HepG2 (cell line): ENCODE data around the gene NBEAL2. TPM values are rescaled to one million over a fixed set of nuclear protein-coding genes. Genes with fewer than 3 reads are reported as not detected.
A peak's percentile ranks its signal among the peaks of the same experiment; 100 is the strongest.

Experiments
- ARNT2 ChIP-seq: sonication (generic); formaldehyde crosslinking; IDR thresholded peaks from 2 replicates; pipeline ENCODE4 v1.8.0; 2022; ENCODE audit warnings: mild to moderate bottlenecking, low read depth, missing genetic modification reagents, moderate library complexity
- CCAR2 ChIP-seq: fragments of 200-400 bp; formaldehyde crosslinking; optimal IDR thresholded peaks from 2 replicates; pipeline ENCODE3; 2018; ENCODE audit warnings: low read depth, mild to moderate bottlenecking, low read length, moderate library complexity
- CHCHD3 ChIP-seq: sonication (generic); formaldehyde crosslinking; IDR thresholded peaks from 2 replicates; pipeline ENCODE4 v1.8.0; 2022; ENCODE audit warnings: mild to moderate bottlenecking, missing genetic modification reagents, moderate library complexity
- GZF1 ChIP-seq: sonication (generic); formaldehyde crosslinking; IDR thresholded peaks from 2 replicates; pipeline ENCODE4 v1.5.1; 2020; ENCODE audit warnings: mild to moderate bottlenecking, missing genetic modification reagents
- HNRNPUL1 ChIP-seq: fragments of 200-400 bp; formaldehyde crosslinking; IDR thresholded peaks from 2 replicates; pipeline ENCODE4 v1.6.1; 2017; ENCODE audit warnings: low read depth, mild to moderate bottlenecking, low read length, moderate library complexity
- MAZ ChIP-seq, 2 experiments: sonication (generic) in 1 of 2; formaldehyde crosslinking in 1 of 2; IDR thresholded peaks; 2 replicates each; pipeline versions ENCODE4 v1.5.0 to v1.6.1; 2012 to 2020; ENCODE audit warnings: low read depth in 2 of 2, mild to moderate bottlenecking in 2 of 2, borderline replicate concordance in 1 of 2, improper control_type of control experiment in 1 of 2, low read length in 1 of 2, missing genetic modification reagents in 1 of 2, moderate library complexity in 1 of 2
- MXI1 ChIP-seq: IDR thresholded peaks from 3 replicates; pipeline ENCODE4 v1.6.1; 2012; ENCODE audit warnings: low read depth, low read length, inconsistent platforms, borderline replicate concordance
- PLRG1 ChIP-seq: fragments of 450-650 bp; conservative IDR thresholded peaks from 2 replicates; pipeline ENCODE4 v1.6.1; 2016
- PPARG ChIP-seq: conservative IDR thresholded peaks from 2 replicates; pipeline ENCODE4 v1.6.1; 2016; ENCODE audit warnings: missing biosample characterization, missing genetic modification reagents
- RBM22 ChIP-seq: fragments of 200-400 bp; formaldehyde crosslinking; optimal IDR thresholded peaks from 2 replicates; pipeline ENCODE3; 2017; ENCODE audit warnings: mild to moderate bottlenecking, low read length, moderate library complexity
- REXO4 ChIP-seq: sonication (generic); formaldehyde crosslinking; IDR thresholded peaks from 2 replicates; pipeline ENCODE4 v1.8.0; 2022; ENCODE audit warnings: missing genetic modification reagents, mild to moderate bottlenecking, borderline replicate concordance
- RORA ChIP-seq: sonication (generic); formaldehyde crosslinking; IDR thresholded peaks from 2 replicates; pipeline ENCODE4 v1.5.0; 2020; ENCODE audit warnings: mild to moderate bottlenecking, missing genetic modification reagents, moderate library complexity
- TCF7 ChIP-seq: sonication (generic); IDR thresholded peaks from 2 replicates; pipeline ENCODE4 v1.6.1; 2016; ENCODE audit warnings: antibody characterized with exemption, low read depth
- TEAD2 ChIP-seq: sonication (generic); formaldehyde crosslinking; IDR thresholded peaks from 2 replicates; pipeline ENCODE4 v1.9.0; 2021; ENCODE audit warnings: missing genetic modification reagents
- TEAD3 ChIP-seq: optimal IDR thresholded peaks from 2 replicates; pipeline ENCODE3; 2016; ENCODE audit warnings: borderline replicate concordance
- ZFP36L2 ChIP-seq: sonication (generic); formaldehyde crosslinking; IDR thresholded peaks from 2 replicates; pipeline ENCODE4 v1.4.0; 2020; ENCODE audit warnings: missing genetic modification reagents
- ZKSCAN5 ChIP-seq: sonication (generic); formaldehyde crosslinking; IDR thresholded peaks from 2 replicates; pipeline ENCODE4 v1.5.1; 2020; ENCODE audit warnings: mild to moderate bottlenecking, missing genetic modification reagents
- ZNF776 ChIP-seq: sonication (generic); formaldehyde crosslinking; IDR thresholded peaks from 2 replicates; pipeline ENCODE4 v1.4.0; 2020; ENCODE audit warnings: mild to moderate bottlenecking, missing genetic modification reagents
- ZNF839 ChIP-seq: sonication (generic); formaldehyde crosslinking; IDR thresholded peaks from 2 replicates; pipeline ENCODE4 v1.4.0; 2020; ENCODE audit warnings: missing genetic modification reagents, mild to moderate bottlenecking, borderline replicate concordance
- polyA plus RNA-seq, 8 experiments: library from polyadenylated mRNA; depleted of rRNA in 3 of 8; stranded (reverse) in 7 of 8; unstranded in 1 of 8; fragments of >200 nt; fragmentation: Illumina TruSeq in 4 of 8; extraction: Trizol in 4 of 8; gene quantifications; 2 replicates each; pipeline versions ENCODE4 v1.2.1 to v1.2.3, GENCODE V29; 2011 to 2016; ENCODE audit warnings: low read depth in 4 of 8, missing spikeins in 1 of 8, mixed read lengths in 1 of 8; ENCODE audit not compliant: insufficient read depth in 1 of 8
- total RNA-seq, 5 experiments: library from RNA; depleted of rRNA; stranded (reverse); fragments of >200 nt; fragmentation: Illumina TruSeq; extraction: Trizol; gene quantifications; 2 replicates each; pipeline ENCODE4 v1.2.3, GENCODE V29; 2016; ENCODE audit warnings: low read depth in 1 of 5
- TF ChIP-seq, protein P1 (sequence below): sonication (generic); formaldehyde crosslinking; IDR thresholded peaks from 2 replicates; pipeline ENCODE4 v1.5.1; 2020; ENCODE audit warnings: missing genetic modification reagents, mild to moderate bottlenecking, borderline replicate concordance
- TF ChIP-seq, protein P2 (sequence below): sonication (generic); formaldehyde crosslinking; IDR thresholded peaks from 2 replicates; pipeline ENCODE4 v1.5.0; 2020; ENCODE audit warnings: missing genetic modification reagents
- TF ChIP-seq, protein P3 (sequence below): sonication (generic); formaldehyde crosslinking; IDR thresholded peaks from 2 replicates; pipeline ENCODE4 v1.5.0; 2020; ENCODE audit warnings: mild to moderate bottlenecking, missing genetic modification reagents
- TF ChIP-seq, protein P4 (sequence below): sonication (generic); formaldehyde crosslinking; IDR thresholded peaks from 2 replicates; pipeline ENCODE4 v1.5.0; 2020; ENCODE audit warnings: missing genetic modification reagents

Gene NBEAL2
- total and polyA plus RNA-seq, 2 of the 13 experiments (the other 11 are each of a cell fraction or from before 2014, with no cell fraction given) = 9.7 to 12.4 TPM

DNA sequence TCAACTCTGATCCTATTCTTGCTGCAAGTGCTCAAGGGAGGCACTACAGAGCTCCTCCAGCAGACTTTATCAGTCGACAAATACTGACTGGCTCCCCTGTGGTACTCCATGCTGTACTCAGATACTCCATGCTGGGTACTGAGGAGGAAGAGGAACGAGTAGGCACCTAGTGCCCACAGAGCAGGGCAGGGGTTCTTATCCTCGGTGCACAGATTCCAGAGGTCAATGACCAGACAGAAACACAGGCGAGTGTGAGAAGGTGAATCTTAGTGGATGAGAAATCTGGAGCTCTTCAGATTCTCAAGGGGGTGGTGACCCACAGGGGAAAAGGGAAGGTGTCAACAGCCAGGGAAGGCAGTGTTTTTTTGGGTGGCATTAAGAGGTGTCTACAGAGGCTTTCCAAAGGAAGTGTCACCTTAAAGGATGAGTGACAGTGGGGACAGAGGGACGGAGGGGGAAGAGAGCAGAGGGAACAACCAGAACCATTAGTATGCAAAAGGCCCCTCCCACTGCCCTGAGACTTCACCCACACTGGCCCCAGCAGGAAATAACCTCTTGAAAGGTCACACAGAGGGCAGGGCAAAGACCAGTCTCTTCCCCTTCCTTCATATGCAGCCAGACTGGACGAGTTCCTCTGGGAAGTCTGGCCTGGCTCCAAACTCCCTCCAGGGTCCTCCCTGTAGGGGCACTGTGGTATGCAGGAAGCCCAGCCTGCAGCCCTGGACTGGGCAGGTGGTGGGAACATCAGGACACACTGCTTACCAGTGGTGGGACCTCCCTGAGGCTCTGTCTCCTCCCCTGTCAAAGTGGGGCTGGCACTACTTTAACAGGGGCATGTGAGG is 30.4 kb upstream of the NBEAL2 start (continued):
- TF ChIP-seq, protein P1, sequence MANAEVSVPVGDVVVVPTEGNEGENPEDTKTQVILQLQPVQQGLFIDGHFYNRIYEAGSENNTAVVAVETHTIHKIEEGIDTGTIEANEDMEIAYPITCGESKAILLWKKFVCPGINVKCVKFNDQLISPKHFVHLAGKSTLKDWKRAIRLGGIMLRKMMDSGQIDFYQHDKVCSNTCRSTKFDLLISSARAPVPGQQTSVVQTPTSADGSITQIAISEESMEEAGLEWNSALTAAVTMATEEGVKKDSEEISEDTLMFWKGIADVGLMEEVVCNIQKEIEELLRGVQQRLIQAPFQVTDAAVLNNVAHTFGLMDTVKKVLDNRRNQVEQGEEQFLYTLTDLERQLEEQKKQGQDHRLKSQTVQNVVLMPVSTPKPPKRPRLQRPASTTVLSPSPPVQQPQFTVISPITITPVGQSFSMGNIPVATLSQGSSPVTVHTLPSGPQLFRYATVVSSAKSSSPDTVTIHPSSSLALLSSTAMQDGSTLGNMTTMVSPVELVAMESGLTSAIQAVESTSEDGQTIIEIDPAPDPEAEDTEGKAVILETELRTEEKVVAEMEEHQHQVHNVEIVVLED (CRISPR knock-in tag) = no peak
- no peak for TF ChIP-seq ZNF839 (CRISPR knock-in tag)
- TF ChIP-seq, protein P2, sequence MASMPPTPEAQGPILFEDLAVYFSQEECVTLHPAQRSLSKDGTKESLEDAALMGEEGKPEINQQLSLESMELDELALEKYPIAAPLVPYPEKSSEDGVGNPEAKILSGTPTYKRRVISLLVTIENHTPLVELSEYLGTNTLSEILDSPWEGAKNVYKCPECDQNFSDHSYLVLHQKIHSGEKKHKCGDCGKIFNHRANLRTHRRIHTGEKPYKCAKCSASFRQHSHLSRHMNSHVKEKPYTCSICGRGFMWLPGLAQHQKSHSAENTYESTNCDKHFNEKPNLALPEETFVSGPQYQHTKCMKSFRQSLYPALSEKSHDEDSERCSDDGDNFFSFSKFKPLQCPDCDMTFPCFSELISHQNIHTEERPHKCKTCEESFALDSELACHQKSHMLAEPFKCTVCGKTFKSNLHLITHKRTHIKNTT (CRISPR knock-in tag) = no peak
- no peak for TF ChIP-seq CHCHD3 (CRISPR knock-in tag)
- TF ChIP-seq, protein P3, sequence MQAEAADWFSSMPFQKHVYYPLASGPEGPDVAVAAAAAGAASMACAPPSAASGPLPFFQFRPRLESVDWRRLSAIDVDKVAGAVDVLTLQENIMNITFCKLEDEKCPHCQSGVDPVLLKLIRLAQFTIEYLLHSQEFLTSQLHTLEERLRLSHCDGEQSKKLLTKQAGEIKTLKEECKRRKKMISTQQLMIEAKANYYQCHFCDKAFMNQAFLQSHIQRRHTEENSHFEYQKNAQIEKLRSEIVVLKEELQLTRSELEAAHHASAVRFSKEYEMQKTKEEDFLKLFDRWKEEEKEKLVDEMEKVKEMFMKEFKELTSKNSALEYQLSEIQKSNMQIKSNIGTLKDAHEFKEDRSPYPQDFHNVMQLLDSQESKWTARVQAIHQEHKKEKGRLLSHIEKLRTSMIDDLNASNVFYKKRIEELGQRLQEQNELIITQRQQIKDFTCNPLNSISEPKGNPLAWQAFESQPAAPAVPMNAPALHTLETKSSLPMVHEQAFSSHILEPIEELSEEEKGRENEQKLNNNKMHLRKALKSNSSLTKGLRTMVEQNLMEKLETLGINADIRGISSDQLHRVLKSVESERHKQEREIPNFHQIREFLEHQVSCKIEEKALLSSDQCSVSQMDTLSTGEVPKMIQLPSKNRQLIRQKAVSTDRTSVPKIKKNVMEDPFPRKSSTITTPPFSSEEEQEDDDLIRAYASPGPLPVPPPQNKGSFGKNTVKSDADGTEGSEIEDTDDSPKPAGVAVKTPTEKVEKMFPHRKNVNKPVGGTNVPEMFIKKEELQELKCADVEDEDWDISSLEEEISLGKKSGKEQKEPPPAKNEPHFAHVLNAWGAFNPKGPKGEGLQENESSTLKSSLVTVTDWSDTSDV (CRISPR knock-in tag) = no peak
- TF ChIP-seq RORA (CRISPR knock-in tag) = no peak
- no peak for TF ChIP-seq ZNF776 (CRISPR knock-in tag)
- no peak for TF ChIP-seq CCAR2
- TF ChIP-seq TCF7 = no peak
- no peak for TF ChIP-seq PLRG1
- no peak for TF ChIP-seq ZFP36L2 (CRISPR knock-in tag)
- no peak for TF ChIP-seq HNRNPUL1
- TF ChIP-seq PPARG = 0 out of 2 replicates have a peak, but pooled peaks have one; percentile 34
- no peak for TF ChIP-seq ZKSCAN5 (CRISPR knock-in tag)
- TF ChIP-seq RBM22 = no peak
- TF ChIP-seq TEAD3 = peak; percentile 61
- TF ChIP-seq REXO4 (CRISPR knock-in tag) = no peak
- no peak for TF ChIP-seq GZF1 (CRISPR knock-in tag)
- TF ChIP-seq, protein P4, sequence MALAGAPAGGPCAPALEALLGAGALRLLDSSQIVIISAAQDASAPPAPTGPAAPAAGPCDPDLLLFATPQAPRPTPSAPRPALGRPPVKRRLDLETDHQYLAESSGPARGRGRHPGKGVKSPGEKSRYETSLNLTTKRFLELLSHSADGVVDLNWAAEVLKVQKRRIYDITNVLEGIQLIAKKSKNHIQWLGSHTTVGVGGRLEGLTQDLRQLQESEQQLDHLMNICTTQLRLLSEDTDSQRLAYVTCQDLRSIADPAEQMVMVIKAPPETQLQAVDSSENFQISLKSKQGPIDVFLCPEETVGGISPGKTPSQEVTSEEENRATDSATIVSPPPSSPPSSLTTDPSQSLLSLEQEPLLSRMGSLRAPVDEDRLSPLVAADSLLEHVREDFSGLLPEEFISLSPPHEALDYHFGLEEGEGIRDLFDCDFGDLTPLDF (CRISPR knock-in tag) = no peak
- TF ChIP-seq MXI1 = no peak
- no peak for TF ChIP-seq TEAD2 (CRISPR knock-in tag)
- no peak for TF ChIP-seq ARNT2 (CRISPR knock-in tag)
- TF ChIP-seq MAZ (IDR thresholded peaks at IDR 0.05; ENCODE audit: borderline replicate concordance, low read depth, low read length) = no peak
- no peak for TF ChIP-seq MAZ (CRISPR knock-in tag; IDR thresholded peaks at IDR 0.05; ENCODE audit: low read depth)
